NOMO-1 treated with DMSO at 0.1 percent for 48 hours (cell line): ENCODE results near the gene ZBTB32.

Experiments
- DNase-seq: peaks from one replicate; lab custom pipeline; 2025; ENCODE audit not compliant: unreplicated experiment; lab: John Stamatoyannopoulos, UW

The ZBTB32 gene

DNA sequence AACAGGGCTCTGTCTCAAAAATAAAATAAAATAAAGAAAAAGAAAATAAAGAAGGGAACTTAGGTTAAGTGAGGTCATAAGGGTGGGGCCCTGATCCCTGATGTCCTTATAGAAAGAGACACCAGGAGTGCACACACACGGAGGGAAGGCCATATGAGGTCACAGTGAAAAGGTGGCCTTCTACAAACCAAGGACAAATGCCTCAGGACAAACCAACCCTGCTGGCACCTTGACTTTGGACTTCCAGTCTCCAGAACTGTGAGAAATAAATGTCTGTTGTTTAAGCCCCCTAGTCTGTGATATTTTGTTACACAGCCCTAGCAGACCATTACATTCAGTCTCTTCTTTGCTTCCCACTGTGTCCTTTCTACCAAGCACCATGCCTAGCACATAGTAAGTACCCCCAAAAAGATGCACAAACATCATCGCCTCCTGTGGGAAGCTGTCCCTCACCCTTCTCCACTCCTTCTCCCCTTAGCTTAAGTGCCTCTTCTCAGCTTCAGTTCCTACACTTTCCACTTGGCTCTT is 8.4 kb upstream of the ZBTB32 start:
- DNase-seq: no peak

DNA sequence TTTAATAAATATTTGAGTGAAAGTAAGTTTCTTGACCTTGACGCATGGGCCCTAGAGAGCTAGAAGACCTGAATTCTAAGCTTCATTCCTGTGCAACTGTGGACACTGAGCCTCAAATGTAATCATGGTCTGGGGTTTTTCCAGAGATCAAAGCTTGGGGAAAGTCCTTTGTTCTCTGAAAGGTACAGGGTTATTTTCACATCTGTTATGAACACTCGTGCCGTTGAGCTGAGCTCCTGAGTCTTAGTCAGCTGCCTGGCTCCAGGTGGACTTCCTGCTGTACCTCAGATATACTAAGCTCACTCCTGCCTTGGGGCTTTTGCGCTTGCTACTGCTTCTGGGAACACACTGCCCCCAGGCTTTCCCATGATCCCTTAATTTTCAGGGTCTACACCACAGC is 7.5 kb upstream of the ZBTB32 start:
- DNase-seq: no peak

DNA sequence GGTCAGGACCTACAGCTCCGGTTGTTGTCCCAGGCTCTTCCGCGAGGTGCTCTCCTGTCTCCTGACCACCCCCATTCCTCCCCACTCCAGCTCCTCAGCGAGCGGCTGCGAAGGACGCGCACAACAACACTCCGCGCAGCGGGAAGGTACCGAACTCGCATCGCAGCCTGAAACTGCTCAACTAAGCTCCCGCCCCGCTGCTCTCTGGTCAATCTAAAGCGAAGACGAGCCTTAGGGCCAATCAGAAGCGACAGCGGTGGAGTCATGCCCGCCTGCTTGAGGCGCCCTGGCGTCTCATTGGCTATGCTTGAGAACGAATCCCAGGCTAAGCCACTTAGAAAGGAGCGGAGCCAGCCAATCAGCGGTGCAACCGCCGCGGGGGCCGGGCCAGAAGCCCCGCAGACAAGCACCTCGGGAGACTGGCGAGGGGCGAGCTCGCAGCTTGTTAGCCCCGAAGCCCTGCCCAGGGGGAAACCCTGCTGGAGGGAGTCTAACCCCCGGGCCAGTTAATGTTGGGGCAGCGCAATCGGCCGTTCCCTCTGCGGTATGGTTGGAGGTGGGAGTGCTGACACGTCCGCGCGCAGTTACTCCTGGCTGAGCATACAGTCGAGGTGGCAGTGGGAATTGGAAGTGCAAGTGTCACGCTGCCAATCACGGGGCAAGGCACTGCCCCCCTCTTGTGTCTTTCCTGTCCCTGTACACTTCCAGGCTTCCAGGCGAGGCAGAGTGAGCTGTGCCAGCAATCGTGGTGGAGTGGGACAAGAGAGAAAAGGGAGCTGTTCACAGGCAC is 1.9 kb upstream of the ZBTB32 start:
- peak; percentile 94 for DNase-seq

DNA sequence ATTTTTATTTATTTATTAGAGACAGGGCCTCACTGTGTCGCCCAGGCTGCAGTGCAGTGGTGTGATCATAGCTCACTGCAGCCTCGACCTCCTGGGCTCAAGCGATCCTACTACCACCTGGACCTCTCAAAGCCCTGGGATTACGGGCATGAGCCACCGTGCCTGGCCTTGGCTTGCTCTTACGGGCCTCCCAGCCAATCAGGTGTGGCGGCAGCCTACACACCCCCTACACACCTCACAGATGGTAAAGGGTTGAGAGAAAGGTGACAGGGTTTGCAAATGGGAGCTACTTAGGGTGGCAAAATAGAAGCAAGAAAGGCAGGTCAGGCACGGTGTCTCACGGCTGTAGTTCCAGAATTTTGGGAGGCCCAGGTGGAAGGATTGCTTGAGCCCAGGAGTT is 1.0 kb upstream of the ZBTB32 start:
- no peak for DNase-seq

DNA sequence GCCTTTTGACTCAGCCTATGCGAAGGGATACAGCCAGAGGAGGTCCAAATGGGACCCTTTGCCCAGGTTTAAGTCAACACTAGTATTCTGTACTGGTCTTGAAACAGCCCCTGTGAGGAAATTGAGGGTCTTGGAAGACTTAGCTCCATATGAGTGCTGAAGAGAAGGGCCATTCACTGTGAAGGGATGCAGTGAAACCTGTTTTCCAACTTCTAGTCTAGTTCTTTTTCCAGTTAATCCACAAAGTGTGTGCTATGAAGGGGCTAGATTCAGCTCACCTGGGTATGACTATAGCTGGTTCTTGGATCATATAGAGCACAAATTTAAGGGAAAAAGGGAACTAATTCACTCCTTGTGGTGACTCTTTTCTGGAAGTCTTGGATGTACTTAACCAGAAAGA is 4.0 kb downstream of the ZBTB32 start:
- no peak for DNase-seq

DNA sequence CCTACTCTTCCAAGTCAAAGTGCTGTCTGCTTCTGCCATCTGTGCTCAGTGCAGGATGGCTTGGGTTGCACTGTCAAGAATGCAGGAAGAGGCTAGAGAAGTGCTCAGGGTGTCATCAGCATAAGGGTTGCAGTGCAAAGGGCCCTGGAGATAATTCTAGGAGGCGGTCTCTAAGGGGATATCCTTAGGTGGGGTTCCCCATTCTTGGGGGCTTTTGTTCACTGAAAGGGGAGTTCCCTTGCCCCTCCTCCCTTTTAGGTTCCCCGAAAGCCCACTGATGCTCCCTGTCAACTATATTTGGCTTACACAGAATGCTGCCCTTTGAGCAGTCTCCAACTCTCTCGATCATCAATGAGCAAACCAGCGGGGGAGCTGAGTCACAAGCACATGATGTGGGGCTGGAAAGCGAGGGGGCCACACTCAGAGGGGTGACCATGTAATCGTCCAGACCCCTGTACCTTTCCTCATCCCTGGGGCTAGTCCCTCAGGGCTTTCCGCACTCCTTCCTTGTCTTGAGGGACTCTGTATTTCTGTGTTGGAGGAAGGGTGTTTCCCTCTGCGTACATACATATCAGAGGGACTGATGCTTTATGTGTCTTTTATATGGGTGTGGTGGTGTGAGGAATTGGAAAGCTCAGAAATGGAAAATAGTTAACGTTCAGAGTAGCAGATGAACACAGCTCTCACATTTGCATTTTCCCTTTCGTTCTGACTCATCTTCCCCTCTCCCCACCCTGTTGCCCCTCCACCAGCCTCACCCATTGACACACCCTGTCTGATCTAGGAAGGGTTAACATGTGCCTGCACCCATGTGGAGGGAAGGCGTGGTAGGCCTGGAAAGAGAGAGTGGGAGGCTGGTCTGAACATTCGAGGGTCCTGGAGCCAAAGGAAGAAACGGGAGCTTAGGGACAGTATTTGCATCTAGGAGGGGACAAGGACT is 6.7 kb downstream of the ZBTB32 start:
- DNase-seq: no peak

DNA sequence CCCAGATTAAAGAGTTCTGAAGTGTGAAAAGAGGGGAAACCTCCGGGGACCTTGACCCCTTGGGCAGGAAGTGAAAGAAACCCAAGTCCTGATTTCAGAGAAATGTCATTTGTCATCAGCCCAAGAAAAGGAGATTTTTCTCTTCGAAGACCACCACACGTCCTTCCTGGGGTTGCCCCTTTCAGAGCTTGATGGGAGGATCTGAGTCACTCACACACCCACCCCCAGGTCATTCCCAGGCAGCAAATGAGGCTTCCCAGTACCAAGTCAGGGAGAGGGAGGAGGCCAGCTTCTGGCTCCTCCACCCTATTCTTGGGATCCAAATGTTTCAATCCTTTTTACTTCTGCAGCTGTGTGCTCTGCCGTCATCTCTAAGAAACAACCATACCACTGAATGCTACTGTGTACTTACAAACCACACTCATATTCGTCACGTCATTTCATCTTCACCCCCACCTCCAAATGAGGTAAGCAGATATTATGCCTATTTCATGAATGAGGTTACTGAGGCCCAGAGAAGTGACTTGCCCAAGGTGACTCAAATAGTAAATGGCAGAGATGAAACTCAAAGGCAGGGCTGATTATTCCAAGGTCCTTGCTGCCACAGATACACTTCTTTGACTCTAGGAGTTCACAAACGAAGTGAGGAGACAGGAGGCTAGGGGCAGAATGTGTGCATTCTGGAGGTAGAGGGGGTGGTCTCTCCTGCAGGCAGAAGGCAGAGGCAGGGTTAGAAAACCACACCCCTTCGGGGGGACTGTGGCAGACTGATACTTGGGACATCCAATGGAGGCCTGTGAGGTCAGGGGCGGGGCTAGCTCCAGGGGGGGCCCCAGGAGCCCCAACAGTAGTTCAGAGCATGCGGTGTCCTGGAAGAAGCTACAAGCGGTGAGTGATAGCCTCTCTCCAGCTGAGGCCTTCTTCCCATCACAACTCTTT is 8.5 kb downstream of the ZBTB32 start:
- DNase-seq: no peak

DNA sequence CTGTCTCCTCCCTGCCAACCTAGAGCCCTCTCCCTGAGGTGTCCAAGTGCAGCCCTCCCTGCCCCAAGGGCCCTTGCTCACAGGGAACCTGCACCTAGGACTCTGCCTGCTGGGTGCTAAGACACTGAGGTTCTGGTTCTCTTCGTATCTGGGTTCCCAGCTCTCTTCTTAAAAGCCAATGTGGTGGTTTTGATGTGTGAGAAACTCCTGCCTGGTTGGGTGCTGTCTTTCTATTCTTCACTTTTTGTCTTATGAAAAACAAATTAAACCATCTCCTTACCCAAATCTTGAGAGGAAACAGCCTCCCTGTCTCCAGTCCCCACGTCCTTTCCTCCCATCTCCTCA is 9.1 kb downstream of the ZBTB32 start:
- DNase-seq: no peak

DNA sequence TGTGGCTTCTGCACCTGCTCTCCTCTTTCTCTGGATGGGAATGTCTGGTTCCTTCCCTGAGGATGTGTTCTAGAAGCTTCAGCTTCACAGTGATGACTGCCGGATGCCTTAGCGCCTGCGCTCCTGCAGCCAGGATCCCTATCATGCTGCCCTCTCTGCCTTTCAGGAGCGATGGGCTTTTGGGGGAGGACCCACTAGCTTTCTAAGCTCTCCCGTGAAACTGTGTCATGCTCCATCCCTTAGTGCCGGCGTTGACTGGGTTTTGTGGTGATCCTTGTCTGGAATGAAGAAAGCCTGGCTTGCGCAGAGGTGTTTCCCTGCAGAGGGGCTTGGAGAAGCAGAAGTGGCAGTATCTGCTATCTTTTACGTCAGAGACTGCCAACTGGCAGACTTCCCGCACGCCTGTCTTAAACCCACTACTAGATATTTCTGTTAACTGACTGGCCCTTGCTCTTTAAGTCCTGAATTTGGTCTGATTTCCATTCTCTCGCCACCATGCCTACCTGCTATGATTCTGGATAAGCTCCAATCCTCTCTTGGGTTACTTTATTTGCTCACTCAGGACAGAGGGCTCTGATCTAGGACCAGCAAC is 9.6 kb downstream of the ZBTB32 start:
- no peak for DNase-seq

DNA sequence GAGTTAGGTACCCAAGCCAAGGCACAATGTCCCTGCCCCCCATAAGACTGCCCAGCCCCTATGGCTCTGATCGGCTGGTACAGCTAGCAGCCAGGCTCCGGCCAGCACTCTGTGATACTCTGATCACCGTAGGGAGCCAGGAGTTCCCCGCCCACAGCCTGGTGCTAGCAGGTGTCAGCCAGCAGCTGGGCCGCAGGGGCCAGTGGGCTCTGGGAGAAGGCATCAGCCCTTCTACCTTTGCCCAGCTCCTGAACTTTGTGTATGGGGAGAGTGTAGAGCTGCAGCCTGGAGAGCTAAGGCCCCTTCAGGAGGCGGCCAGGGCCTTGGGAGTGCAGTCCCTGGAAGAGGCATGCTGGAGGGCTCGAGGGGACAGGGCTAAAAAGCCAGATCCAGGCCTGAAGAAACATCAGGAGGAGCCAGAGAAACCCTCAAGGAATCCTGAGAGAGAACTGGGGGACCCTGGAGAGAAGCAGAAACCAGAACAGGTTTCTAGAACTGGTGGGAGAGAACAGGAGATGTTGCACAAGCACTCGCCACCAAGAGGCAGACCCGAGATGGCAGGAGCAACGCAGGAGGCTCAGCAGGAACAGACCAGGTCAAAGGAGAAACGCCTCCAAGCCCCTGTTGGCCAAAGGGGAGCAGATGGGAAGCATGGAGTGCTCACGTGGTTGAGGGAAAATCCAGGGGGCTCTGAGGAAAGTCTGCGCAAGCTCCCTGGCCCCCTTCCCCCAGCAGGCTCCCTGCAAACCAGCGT is 10.4 kb downstream of the ZBTB32 start:
- no peak for DNase-seq

DNA sequence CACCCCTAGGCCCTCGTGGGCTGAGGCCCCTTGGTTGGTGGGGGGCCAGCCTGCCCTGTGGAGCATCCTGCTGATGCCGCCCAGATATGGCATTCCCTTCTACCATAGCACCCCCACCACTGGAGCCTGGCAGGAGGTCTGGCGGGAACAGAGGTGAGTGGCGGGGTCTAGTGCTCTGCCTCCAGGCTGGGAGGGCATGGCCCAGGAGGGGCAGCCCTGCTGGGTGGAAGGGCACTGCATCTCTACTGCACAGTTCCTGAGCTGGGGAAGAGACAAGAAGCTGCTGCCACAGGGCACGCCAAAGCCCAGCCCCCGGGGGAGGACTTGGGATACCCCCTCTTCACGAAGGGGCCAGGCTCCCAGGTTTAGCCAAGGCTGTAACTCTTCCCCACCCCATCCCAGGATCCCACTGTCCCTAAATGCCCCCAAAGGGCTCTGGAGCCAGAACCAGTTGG is 11.0 kb downstream of the ZBTB32 start:
- no peak for DNase-seq

DNA sequence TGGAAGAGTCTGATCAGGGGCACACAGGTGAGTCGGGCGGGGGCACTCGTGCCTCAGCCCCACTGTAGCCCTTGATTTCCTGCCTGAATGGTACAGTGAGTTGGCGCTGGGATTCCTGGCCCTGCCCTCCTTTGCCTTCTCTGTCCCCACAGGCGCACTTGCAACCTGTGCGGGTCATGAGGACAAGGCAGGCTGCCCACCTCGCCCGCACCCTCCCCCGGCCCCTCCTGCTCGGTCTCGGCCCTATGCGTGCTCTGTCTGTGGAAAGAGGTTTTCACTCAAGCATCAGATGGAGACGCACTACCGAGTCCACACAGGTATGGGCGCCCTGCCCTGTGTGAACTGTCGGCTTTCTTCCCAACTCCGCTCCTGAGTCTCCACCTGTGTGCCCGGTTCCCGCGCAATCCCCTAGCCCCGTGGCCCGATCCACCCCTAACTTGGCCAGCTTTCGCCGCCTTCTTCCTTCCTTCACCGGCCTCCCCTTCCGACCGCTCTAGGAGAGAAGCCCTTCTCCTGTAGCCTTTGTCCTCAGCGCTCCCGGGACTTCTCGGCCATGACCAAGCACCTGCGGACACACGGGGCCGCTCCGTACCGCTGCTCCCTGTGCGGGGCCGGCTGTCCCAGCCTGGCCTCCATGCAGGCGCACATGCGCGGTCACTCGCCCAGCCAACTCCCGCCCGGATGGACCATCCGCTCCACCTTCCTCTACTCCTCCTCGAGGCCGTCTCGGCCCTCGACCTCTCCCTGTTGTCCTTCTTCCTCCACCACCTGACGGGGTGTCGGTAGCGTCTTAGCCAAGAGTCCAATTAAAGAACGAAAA is 11.8 kb downstream of the ZBTB32 start:
- DNase-seq: no peak

DNA sequence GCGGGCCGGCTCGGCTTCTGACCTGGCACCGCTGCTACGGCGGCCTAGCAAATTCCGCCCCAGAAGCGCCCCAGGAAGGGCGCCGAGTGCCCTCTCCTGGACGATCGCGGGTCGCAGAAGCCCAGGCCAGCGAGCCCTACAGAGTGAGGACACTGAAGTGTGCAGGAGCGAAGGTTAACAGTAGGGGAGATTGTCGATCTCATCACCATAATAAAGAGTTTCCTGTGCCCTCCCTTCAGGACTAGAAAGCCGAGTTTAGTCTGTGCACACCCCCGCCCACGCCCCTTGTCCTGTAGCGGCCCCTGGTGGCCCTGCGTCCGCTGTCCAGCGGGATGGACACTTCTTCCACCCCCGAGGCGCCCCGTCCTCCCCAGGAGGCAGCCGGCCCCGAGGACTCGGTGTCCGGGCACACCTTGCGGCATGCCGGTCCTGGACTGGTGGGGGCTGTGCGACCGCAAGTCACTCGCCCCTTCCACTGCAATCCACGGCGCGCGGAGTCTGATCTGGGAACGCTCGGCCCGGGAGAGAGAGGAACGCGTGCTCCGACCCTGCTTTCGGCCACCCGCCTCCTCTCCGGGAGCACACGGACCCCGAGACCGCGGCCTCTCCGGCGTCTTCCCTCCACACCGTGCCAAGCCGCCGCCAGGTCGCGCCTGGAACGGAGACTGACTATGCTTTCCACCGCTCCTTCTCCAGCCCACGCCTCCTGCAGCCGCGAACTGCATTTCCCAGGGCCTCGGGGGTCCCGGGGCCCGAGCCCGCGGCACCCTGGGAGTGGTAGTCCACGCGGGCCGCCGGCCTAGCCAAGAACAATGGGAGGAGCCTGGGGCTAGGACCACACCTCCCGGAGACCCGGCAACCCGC is 12.7 kb downstream of the ZBTB32 start:
- peak; percentile 95 for DNase-seq

DNA sequence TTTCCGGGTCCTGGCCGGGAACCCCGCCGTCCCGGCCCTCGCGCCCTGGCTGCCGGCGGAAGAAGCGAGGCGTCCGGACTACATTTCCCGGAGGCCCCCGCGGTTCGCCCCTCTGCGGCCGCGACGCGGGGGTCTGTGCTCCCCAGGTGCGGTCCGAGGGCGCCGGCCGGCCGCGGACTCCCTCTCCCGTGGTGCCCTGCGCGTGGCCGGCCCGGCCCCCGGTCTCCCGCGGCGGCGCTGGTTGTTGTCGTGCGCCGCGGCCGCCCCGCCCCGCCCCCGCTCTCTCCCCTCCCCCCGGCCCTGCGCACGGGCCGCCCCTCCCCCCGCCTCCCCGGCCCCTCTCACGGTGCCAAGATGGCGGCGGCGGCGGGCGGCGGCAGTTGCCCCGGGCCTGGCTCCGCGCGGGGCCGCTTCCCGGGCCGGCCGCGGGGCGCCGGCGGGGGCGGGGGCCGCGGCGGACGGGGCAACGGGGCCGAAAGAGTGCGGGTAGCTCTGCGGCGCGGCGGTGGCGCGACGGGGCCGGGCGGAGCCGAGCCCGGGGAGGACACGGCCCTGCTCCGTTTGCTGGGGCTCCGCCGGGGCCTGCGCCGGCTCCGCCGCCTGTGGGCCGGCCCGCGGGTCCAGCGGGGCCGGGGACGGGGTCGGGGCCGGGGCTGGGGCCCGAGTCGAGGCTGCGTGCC is 13.4 kb downstream of the ZBTB32 start, which contains the start of gene KMT2B:
Gene KMT2B, plus strand, starts transcription at position 339 of the 680 bp plus-strand sequence. Its CDS starts 16 bp downstream, at position 355.
- no peak for DNase-seq

DNA sequence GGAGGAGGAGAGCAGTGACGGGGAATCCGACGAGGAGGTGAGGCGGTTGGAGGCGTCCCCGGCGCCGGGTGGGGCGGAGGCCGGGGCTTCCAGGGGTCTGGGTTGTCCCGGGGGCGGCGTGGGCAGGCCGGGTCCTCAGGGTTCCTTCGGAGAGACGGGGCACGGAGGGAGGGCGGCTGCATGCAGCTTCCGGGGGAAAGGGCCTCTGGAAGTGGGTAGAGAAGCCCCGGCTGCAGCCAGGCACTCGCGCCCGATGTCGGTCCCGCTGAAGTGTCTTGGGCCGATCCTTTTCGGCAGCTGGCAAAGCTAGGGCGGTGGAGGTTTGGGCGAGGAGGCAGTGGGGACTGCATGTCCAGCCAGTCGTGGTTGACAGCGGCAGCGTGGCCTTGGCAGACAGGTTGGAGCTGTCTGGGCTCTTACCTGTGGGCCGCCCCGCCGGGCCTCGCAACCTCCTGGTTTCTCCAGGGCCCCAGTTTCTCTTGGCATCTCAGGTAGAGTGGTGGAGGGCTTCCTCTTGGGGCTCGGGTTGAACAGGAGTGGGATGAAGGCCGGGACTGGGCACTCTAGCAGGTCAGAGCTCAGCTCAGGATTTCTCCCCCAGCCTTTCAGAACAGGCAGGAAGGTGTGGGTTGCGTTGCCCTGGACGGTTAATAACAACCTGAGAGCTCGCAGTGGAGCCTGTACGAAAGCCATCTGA is 14.1 kb downstream of the ZBTB32 start:
- DNase-seq: no peak

DNA sequence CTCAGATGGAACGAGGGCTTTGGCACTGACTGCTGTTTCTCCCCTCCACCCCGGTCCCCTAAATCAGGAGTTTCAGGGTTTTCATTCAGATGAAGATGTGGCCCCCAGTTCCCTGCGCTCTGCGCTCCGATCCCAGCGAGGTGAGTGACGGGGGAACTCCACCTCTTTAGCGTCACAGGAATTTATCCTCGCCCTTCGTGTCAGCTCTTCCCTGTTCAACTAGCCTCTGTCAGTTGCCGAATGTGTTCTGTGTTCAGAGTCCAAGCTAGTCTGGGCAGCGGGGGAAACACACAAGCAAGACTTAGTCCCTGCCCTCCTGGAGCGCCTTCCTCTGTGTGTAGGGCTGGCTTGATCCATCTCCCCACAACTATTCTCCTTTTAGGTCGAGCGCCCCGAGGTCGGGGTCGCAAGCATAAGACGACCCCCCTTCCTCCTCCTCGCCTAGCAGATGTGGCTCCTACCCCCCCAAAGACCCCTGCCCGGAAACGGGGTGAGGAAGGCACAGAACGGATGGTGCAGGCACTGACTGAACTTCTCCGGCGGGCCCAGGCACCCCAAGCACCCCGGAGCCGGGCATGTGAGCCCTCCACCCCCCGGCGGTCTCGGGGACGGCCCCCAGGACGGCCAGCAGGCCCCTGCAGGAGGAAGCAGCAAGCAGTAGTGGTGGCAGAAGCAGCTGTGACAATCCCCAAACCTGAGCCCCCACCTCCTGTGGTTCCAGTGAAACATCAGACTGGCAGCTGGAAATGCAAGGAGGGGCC is 15.2 kb downstream of the ZBTB32 start:
- DNase-seq: no peak
